OCI-M2 (cell line): ENCODE data around the gene KLK3.

ENCODE experiments used
- DNase-seq: peaks from one replicate; lab custom pipeline; 2025; ENCODE audit not compliant: unreplicated experiment; lab: John Stamatoyannopoulos, UW

Gene KLK3

DNA sequence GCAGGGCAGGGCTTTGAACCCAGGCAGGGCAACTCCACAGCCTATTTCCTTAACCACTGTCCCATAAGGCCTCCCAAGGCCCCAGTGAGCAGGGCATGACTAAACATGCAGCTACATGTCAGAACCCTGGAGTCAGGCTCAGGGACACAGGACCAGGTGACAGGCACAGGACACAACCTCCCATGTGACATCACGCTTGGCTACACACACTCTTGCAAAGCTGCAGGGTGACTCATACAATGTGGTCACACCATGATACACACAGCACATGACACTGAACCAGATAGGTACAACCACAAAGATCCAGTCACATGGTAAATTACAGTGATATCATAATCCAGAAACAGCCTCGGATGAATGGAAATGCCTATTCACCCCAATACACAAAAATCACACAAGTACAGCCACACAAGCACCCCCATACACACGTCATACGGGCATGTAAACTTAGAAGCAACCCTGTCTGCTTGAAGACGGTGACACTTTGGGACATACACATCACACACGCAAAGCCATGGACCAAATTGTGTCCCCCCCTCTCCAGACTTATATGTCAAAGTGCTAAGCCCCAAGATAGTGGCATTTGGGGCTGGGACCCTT lies 42.0 kb downstream of the KLK3 start:
- DNase-seq, result no peak

- no peak for DNase-seq
Observed at GRCh38 chr19:50897191-50897607, 42.5 kb downstream of the KLK3 start.

DNA sequence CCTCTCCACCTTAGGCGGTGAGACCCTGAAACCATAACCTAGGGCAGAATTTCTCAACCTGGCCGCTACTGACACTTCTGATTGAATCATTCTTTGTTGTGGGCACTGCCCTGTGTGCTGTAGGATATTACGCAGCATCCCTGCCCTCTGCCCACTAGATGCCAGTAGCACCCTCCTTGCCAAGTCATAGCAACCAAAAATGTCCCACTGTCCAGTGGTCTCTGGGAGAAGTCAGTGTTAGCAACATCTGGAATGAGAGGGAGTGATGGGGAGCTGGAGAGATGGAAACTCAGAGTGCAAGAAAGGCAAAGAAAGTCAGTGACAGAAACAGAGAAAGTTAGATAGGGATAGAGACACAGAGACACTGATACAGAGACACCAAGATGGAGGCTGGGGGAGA lies 42.9 kb downstream of the KLK3 start:
- no peak for DNase-seq

GRCh38 chr19:50898018-50898417 lies 43.3 kb downstream of the KLK3 start:
- no peak for DNase-seq

DNA sequence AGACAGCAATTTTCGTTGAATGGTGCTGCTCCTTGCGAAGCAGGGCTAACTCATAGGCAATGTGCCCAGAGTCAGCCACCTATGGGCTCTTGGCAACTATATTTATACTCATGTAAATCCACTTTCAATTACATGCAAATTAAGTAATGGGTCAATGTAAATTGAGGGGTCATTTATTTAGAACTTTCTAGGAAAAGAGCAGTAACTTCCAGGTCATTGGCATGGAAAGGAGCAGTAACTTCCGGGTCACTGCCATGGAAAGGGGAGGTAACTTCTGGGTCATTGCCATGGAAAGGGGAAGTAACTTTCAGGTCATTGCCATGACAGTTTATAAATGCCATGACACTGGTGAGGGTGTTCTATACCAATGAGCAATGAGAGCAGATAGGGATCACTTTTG lies 44.9 kb downstream of the KLK3 start:
- no peak for DNase-seq

DNA sequence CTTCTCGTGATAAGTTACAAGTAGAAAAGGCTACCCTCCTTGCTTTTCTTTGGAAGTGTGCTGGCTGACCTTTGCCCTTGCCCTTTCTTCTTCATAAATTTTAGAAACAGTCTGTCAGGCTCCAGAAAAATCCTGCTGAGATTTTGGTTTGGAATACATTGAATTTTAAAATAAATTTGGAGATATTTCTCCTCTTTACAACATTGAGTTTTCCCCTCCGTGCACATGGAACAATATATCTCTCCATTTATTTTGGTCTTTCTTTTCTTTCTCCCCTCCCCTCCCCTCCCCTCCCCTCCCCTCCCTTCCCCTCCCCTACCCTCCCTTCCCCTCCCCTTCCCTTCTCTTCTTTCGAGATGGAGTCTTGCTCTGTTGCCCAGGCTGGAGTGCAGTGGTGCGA lies 47.9 kb downstream of the KLK3 start:
- DNase-seq, result no peak

GRCh38 chr19:50906217-50906616 lies 51.5 kb downstream of the KLK3 start:
- DNase-seq, result no peak

DNA sequence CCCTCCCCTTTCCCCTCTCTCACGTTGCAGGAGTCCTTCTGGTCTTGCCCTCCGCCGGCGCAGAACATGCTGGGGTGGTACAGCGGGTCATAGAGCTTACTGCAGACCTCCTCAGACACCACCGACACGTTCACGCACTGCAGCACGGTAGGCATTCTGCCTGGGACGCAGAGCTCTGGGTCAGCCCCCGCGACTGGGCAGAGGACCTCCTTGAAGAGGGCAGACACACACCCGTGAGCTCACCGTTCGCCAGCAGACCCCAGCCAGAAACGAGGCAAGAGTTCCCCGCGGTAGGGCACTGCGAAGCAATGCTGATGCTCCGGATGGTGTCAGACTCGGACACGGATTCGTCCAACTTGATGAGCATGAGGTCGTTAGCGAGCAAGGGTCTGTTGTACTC lies 53.6 kb downstream of the KLK3 start:
- DNase-seq, result no peak

- DNase-seq, result no peak
Observed at GRCh38 chr19:50909240-50910070, 54.7 kb downstream of the KLK3 start.
